Heart right ventricle (tissue), 16 donors: ENCODE data around the gene SLC26A6. TPM values are rescaled to one million over a fixed set of nuclear protein-coding genes. Genes with fewer than 3 reads are reported as not detected.

Experiments used
- ATAC-seq, 8 donors: fragments of 200-7000 bp; cut with Tn5 transposase; one replicate each; pipeline ENCODE4 v1.9.1; 2020; ENCODE audit warnings: mild to moderate bottlenecking in 8 of 8, moderate library complexity in 8 of 8, moderate number of reproducible peaks in 1 of 8
- DNase-seq, 2 donors: peaks; one replicate each; pipeline ENCODE4 v3.0.0-alpha.2; 2020
- H3K27ac ChIP-seq, 10 donors: fragments of 200-600 bp; sonication (generic) in 2 of 10; one replicate each; pipeline versions ENCODE4 v1.5.0 to v1.8.0; 2020 to 2022; ENCODE audit warnings: mild to moderate bottlenecking in 3 of 10
- H3K27me3 ChIP-seq, 7 donors: fragments of 200-600 bp; one replicate each; pipeline ENCODE4 v1.8.0; 2021 to 2022; ENCODE audit warnings: mild to moderate bottlenecking in 2 of 7
- H3K36me3 ChIP-seq, 9 donors: fragments of 200-600 bp; sonication (generic) in 1 of 9; one replicate each; pipeline versions ENCODE4 v1.5.0 to v1.8.0; 2020 to 2022; ENCODE audit warnings: mild to moderate bottlenecking in 2 of 9
- H3K4me1 ChIP-seq, 9 donors: fragments of 200-600 bp; sonication (generic) in 1 of 9; one replicate each; pipeline versions ENCODE4 v1.5.0 to v1.8.0; 2020 to 2022; ENCODE audit warnings: mild to moderate bottlenecking in 4 of 9
- H3K4me3 ChIP-seq, 10 donors: fragments of 200-600 bp; sonication (generic) in 2 of 10; one replicate each; pipeline versions ENCODE4 v1.5.0 to v1.8.0; 2020 to 2022; ENCODE audit warnings: mild to moderate bottlenecking in 7 of 10, moderate library complexity in 2 of 10
- H3K9me3 ChIP-seq, 11 donors: fragments of 200-600 bp in 10 of 11; sonication (generic) in 2 of 11; one replicate each; pipeline versions ENCODE4 v1.5.0 to v1.8.0; 2013 to 2022; ENCODE audit warnings: mild to moderate bottlenecking in 2 of 11, control low read depth in 1 of 11, moderate library complexity in 1 of 11
- CTCF ChIP-seq, 9 donors: fragments of 200-600 bp; sonication (generic) in 2 of 9; IDR thresholded peaks; one replicate each; pipeline versions ENCODE4 v1.5.0 to v1.8.0; 2021 to 2022; ENCODE audit warnings: antibody characterized with exemption in 9 of 9, mild to moderate bottlenecking in 5 of 9, moderate library complexity in 1 of 9
- WGBS, 2 donors: extraction: QIAGEN DNeasy Blood & Tissue Kit; methylation state at CpG; one replicate each; pipeline ENCODE4 v1.1.7; 2013; ENCODE audit warnings: inconsistent platforms in 1 of 2; 5-methylcytosine and 5-hydroxymethylcytosine counted together
- intact Hi-C, 10 donors: fragments of 100-400 bp; cut with DNase I; formaldehyde crosslinking; loops; one replicate each; pipeline versions ENCODE4 v1.11.1 to v1.14.2; 2022
- polyA plus RNA-seq, 2 donors: library from polyadenylated mRNA; stranded (reverse); fragments of 200-250 nt; gene quantifications; one replicate each; pipeline ENCODE4 v1.2.3, GENCODE V29; 2013
- total RNA-seq, 10 donors: library from RNA; stranded (reverse); fragmentation: NEBNext Ultra II Directional in 3 of 10; extraction: Animal tissue kit (Norgen Biotek cat#: 25700) in 3 of 10; gene quantifications; one replicate each; pipeline versions ENCODE4 v1.2.1 to v1.2.4, GENCODE V29; 2021 to 2023
- donor health status: Arrhythmogenic right ventricular cardiomyopathy.
- donor health status: ischemic (EF 13 %, LVEDD 7.1; RV severe dilation, severe dysfunction).
- donor health status: healthy with polysubstance abuse.
- donor health status: DM: no; HTN: yes; CAD: no.
- donor health status: DM: no; HTN: no; CAD: no.
- donor health status: ischemic (EF 25% LVEDD 6.9; RV normal size, moderate dysfunction).
- donor health status: ischemic (EF 25% LVEDD 5.7; RV mildly dilated, moderate dysfunction).
- donor health status: healthy.
- donor health status: DM: yes; HTN: yes; CAD: no.
- donor health status: Ischemic cardiomyopathy.
- donor health status: ischemic (EF 35%, LVEDD 5.7; RV mildly dilated, moderate dysfunction).
- donor health status: nonischemic (EF 11% LVEDD 7.7; RV severe dilation, severe dysfunction).
- donor health status: DM: yes; HTN: yes; CAD: no.
- donor health status: PGD.
- donor health status: ischemic (EF 29% LVEDD 5.4; RV normal size, mild dysfunction).
- donor health status: nonischemic (EF 23%, LVEDD 6.1; RV moderate dilation, normal function).

SLC26A6 gene
- total and polyA plus RNA-seq, 12 donors = 5.2 to 25.4 (median 10.3) TPM

DNA sequence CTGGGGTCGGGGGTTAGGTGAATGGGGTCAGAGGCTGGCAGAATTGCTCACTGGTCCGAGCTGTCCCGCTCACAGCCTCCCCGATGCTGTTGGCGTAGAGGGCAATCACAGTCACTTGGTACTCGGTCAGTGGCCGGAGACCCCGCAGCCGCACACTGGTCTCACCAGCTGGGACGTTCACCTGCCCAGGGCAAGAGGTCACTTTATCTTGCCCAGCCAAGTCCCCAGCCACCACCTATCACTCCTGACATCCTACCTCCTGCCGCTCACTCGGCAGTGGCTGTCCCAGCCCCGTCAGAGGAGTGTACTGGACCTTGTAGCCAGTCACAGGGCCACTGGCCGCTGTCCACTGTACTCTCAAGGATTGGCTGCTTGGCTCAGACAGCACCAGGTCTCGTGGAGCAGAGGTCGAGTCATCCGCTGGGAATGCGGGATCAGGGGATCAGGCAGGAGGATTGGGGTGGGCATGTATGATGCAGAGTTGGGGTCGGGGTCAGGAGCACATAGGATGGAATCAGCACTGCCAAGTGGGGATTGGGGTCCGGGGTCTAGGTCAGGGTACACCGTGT lies 42.7 kb downstream of the SLC26A6 start:
- H3K36me3 ChIP-seq = peaks cover 0 to 3% (median 0%) of the 10 kb centered on the region in 9 donors
- no peak for TF ChIP-seq CTCF (IDR thresholded peaks at IDR 0.05)
- DNase-seq (no peak), ATAC-seq (no peak)
- intact Hi-C loops = no loop called here
- no peak overlapping the region for H3K4me3 ChIP-seq
- no peak overlapping the region for H3K27ac ChIP-seq
- WGBS, 2 donors = 92 to 93% methylated on average over 21 of the region's 21 CpGs
- H3K4me1 ChIP-seq = peaks cover 15 to 37% (median 32%) of the 10 kb centered on the region in 9 donors
- no peaks in the 10 kb centered on the region for H3K9me3 ChIP-seq
- H3K27me3 ChIP-seq = peaks cover 0 to 28% (median 0%) of the 10 kb centered on the region in 7 donors

- H3K9me3 ChIP-seq = no peaks in the 10 kb centered on the region
- peaks cover 0 to 4% (median 0%) of the 10 kb centered on the region in 9 donors for H3K36me3 ChIP-seq
- TF ChIP-seq CTCF (IDR thresholded peaks at IDR 0.05) = no peak
- peaks cover 0 to 28% (median 0%) of the 10 kb centered on the region in 7 donors for H3K27me3 ChIP-seq
- WGBS, 2 donors = 93 to 95% methylated on average over 22 of the region's 22 CpGs
- H3K4me3 ChIP-seq = no peak overlapping the region
- H3K27ac ChIP-seq = no peak overlapping the region
- intact Hi-C loops = no loop called here
- DNase-seq (no peak), ATAC-seq (no peak)
- peaks cover 12 to 31% (median 26%) of the 10 kb centered on the region in 9 donors for H3K4me1 ChIP-seq
These were observed 43.3 kb downstream of the SLC26A6 start for GRCh38 chr3:48591886-48592518.

GRCh38 chr3:48591436-48591835 lies 43.8 kb downstream of the SLC26A6 start:
- peaks cover 8 to 25% (median 21%) of the 10 kb centered on the region in 9 donors for H3K4me1 ChIP-seq
- H3K9me3 ChIP-seq = no peaks in the 10 kb centered on the region
- ATAC-seq = no peak
- H3K4me3 ChIP-seq = no peak overlapping the region
- WGBS, 2 donors = 89 to 91% methylated on average over 14 of the region's 14 CpGs
- intact Hi-C loops = no loop called here
- peaks cover 0 to 28% (median 0%) of the 10 kb centered on the region in 7 donors for H3K27me3 ChIP-seq
- TF ChIP-seq CTCF (IDR thresholded peaks at IDR 0.05) = no peak
- peaks cover 0 to 8% (median 0%) of the 10 kb centered on the region in 9 donors for H3K36me3 ChIP-seq
- DNase-seq = no peak
- no peak overlapping the region for H3K27ac ChIP-seq

DNA sequence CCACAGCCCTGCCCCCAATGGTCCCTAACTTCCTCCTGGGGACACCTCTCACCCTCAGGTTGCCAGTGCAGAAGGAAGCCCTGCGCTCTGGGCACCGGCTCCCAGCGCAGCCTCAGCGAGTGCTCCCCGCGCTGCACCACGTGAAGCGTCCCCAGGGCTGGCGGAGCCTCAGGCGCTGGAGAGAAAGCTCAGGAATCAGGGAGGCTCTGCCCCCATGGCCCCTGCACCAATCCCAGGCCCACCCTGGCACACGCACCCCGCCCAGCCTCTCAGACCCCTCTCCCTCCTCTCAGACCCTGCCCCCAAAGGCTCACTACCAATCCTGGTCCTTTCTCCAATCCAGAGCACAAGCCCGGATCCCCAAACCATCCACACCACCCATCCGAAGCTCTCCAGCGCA lies 47.0 kb downstream of the SLC26A6 start:
- WGBS, 2 donors = 72 to 75% methylated on average over 15 of the region's 15 CpGs

More for the DNA sequence above, 47.0 kb downstream of the SLC26A6 start:
- intact Hi-C loops = no loop called here
- peaks cover 0 to 29% (median 0%) of the 10 kb centered on the region in 9 donors for H3K36me3 ChIP-seq
- H3K9me3 ChIP-seq = no peaks in the 10 kb centered on the region
- no peak overlapping the region for H3K4me3 ChIP-seq
- H3K4me1 ChIP-seq = no peaks in the 10 kb centered on the region
- ATAC-seq (no peak), DNase-seq (no peak)
- H3K27ac ChIP-seq = no peak overlapping the region
- no peak for TF ChIP-seq CTCF (IDR thresholded peaks at IDR 0.05)
- H3K27me3 ChIP-seq = no peaks in the 10 kb centered on the region
